Activated CD4-positive, alpha-beta T cell treated with anti-CD3 and anti-CD28 coated beads, Interleukin-2, amount 50 U/mL, for 16 hours (primary cell): ENCODE measurements around the gene FRMD1.
"Not testable (repeated sequence)": the region's sequence is repeated elsewhere in the genome, so short reads cannot be mapped to it uniquely, and the experiment has no call there.

Experiments
- DNase-seq: peaks from one replicate; pipeline ENCODE4 v3.0.0-alpha.2; 2020

FRMD1 gene

GRCh38 chr6:168093634-168094033, 14.6 kb upstream of the FRMD1 start:
- no peak for DNase-seq

- no peak for DNase-seq
These were observed 14.1 kb upstream of the FRMD1 start for GRCh38 chr6:168093071-168093505.

DNA sequence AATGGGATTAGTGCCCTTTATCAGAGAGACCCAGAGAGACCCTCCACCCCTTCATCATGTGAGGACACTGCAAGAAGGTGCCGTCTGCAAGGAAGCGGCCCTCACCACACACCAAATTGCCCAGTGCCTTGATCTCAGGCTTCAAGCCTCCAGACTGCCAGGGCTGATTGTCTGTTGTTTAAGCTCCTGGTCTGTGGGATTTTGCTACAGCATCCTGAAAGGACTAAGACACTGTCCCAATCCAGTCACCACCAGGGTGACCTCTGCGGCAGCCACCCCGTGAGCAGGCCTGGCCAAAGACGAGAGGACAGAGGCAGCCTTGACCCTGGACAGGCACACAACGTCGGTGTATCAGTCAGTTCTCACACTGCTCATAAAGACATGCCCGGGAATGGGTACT, 13.5 kb upstream of the FRMD1 start:
- DNase-seq = no peak

DNA sequence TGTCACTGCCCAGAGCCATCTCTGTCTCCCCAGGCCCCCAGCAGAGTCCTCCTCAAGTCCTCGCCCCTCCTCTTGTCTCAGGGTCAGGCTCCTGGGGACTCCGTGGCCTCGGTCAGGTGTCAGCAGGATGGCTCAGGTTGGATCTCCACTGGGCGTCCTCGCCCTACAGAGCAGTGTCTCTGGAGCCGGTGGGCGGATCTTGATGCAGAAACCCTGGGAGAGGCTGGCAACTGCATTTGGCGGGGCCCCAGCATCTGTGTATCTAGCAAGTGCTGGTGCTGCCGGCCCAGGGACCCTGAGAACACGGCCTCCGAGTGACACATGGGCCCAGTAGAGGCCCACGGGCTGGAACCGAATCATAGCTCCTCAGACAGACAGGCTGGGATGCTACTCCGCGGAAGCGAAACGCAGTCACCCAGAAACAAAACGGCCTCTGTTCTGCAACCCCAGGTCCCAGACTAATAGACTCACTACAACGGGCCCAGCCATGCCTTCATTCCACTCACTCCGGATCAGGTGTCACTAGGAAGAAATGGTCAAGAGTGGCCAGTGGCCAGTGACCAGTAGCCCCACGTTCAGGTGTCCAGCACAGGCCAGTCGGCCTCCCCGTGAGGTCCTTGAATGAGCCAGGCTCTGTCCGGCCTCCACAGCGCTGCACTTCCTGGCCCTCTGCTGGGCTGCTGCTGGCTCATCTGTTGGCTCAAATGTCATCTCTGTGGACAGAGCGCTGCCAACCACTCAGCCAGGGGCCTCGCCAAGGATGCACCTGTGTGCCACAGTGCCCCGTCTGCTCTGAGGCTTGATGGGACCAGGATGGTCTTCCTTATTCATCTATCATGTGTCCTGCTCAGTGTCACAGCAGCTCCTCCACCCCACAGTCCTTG, 12.6 kb upstream of the FRMD1 start:
- no peak for DNase-seq

- DNase-seq = no peak
These were observed 11.7 kb upstream of the FRMD1 start for GRCh38 chr6:168090706-168091105.

DNA sequence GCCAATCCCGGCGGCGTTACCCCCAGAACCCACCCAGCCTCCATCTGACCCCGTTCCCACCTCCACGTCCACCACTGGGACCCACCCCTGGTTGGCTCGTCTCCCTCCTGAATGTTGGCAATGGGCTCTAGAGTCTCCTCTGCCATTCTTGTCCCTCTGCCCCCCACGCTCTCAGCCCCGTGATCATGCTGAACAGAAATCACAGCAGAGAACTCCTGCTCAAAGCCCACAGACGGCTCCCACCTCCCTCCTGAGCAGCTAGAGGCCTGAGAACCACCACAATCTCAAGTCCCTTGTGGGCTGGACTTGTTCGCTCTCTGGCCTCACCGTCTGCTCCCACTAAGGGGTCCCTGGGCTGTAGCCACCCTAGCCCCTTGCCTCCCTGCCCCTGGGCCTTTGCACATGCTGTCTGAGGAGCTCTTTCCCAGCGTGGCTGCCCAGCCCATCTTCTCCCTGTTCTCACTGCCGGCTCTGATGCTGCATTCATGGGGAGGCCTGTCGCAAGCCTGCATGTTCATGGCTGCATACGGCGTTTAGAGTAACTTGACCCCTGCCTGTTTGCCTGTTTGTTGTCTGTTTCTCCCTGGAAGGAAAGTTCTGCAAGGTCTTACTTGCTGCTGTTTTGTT, 11.2 kb upstream of the FRMD1 start:
- DNase-seq = no peak

GRCh38 chr6:168089186-168090063, 10.4 kb upstream of the FRMD1 start:
- no peak for DNase-seq

DNA sequence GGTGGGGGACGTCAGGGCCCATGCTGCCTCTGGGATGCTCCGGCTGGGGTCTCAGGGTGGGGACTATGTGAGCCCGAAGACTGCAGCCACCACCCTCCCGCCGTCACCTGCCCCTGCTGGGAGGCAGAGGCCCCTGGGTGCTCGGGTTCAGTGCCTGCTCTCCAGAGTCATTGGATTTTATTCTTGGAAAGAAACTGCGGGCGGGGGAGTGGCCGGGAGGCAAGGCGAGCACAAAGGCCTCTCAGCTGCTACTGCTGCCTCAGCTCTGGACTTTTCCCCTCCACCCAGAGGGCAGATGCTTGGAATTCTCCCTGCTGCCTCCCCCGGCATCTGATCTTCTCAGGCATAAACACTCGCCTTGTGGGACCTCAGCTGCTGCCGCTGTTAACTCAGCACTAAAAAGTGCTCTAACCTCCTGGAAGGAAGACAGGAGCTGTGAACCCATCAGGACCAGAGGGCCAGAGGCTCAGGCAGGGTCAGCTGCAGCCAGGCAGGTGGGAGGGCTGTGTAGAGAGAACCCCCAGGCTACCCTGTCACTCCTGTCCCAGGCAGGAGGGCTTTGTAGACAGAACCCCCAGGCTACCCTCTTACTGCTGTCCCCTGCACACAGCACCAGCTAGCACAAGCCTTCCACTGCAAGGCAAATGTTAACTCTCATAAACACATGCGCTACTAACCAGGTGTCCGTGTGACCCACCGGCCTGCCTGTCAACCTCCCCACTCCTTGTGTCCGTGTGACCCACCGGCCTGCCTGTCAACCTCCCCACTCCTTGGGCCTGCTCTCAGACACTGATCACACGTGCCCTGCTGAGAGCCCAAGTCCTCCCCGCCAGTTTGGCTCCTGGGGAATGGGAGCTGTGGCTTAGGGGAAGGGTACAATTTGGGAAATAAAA, 9.4 kb upstream of the FRMD1 start:
- DNase-seq = no peak

GRCh38 chr6:168087436-168088160, 8.6 kb upstream of the FRMD1 start:
- DNase-seq = no peak

- DNase-seq = no peak
These were observed 7.6 kb upstream of the FRMD1 start for GRCh38 chr6:168086616-168087015.

DNA sequence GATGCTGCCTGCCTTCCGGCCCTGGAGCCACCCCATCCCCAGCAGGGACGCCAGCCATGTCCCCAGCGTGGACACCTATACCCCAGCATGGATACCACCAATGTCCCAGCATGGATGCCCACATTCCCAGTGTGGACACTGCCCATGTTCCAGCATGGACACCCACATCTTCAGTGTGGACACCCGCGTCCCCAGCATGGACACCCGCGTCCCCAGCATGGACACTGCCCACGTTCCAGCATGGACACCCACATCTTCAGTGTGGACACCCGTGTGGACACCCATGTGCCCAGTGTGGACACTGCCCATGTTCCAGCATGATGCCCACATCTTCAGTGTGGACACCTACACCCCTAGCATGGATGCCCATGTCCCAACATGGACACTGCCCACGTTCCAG, 7.1 kb upstream of the FRMD1 start:
- no peak for DNase-seq

GRCh38 chr6:168084465-168085160, 5.6 kb upstream of the FRMD1 start:
- no peak for DNase-seq

DNA sequence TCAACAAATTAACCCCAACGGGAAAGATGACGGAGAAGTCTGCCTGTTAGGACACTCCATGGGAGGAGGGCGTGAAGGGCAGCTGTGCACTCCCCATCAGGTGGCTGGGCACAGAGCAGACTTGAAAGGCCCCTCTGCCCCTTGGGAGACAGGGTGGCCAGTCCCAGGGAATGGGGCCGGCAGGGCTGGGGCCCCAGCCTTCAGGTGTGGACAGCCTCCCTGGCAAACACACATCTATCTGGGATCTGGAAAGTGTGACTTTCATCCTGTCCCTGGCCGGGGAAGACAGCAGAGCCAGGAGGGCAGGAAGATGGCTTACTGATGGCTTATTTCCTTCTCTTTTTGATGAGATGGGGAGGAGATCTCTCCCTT, 4.5 kb upstream of the FRMD1 start:
- no peak for DNase-seq

GRCh38 chr6:168082860-168083513, 4.0 kb upstream of the FRMD1 start:
- no peak for DNase-seq

DNA sequence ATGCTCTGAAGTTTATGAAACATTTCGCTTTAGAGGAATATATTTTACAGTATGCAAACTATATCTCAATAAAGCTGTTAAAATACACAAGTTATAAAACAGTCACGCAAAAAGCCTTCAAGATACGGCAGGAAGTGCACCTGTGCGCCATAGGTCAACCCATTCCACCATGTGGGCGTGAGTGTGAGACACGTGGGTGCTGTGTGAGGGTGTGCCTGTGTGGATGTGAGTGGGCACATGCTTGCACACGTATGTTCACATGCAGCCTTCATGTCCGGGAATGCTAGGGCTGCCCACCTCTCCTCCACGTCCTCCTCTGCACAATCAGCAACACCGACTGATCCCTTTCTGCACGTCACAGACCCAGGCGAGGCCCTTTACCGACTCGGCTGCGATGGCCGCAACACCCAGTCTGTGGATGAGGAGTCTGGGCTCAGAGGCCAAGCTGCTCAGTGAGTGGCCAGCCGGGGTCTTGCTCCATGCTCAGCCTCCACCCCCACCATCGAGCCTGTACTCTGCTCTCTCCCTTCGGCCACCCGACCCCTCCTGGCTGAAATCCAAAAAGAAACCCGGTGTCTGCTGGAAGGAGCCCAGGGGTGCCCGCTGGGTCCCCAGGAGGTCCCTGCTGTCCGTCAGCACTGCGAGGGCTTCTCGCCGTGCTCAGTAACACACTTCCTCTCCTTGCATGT, 3.0 kb upstream of the FRMD1 start:
- no peak for DNase-seq

DNA sequence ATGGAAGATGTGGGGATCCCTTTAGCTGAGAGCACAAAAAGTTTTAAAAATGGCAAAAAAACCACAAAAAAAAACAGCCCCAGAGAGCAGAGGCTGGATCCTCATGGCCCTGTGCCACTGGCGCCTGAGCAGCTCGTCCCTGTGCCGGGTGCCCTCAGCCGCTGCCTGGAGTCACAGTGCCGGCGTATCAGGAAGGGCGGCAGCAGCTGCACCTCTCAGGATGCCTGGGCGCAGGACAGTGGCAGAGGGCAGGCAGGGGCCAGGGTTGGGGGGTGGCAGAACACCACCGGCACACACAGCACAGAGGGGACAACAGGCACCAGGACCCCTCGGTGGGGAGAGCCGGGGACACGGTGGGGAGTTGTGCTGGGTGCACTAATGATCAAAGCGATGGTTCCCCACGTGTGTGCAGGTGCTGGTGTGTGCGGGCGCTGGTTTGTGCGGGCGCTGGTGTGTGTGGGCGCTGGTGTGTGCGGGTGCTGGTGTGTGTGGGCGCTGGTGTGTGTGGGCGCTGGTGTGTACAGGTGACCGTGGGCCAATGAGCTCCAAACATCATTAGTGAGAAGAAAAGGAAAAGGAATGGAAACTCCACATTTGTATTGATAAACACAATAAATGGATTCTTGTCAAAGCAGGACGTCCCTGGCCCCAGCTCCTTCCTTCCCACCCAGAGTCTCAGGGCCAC, 1.5 kb upstream of the FRMD1 start:
- no peak for DNase-seq

DNA sequence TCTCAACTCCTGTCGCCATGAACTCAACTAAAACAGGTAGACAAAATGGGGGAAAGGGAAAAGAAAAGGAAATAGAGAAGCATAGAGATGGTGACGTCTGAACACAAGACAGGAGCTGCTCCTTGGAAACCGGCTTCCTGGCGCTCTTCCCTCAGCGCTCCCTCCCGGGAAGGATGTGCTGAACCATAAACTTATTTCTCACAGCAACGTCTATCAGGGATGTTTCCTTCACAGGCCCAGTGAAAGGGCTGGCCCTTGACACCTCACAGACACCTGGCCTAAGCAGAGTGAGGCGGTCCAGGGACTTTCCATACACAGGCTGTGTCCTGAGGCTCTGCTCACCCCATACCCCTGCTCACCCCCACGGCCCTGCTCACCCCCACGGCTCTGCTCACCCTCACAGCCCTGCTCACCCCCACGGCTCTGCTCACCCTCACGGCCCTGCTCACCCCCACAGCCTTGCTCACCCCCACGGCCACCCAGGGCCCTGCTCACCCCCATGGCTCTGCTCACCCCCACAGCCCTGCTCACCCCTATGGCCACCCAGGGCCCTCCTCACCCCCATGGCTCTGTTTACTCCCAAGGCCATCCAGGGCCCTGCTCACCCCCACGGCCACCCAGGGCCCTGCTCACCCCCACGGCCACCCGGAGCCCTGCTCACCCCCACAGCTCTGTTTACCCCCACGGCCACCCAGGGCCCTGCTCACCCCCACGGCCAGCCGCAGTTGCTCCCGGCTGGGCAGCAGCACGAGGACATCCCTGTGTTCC, 653 bp downstream of the FRMD1 start:
- no peak for DNase-seq

GRCh38 chr6:168077401-168077800, 1.6 kb downstream of the FRMD1 start:
- DNase-seq = not testable (repeated sequence)
